PFSK-1 (cell line): ENCODE measurements around the gene DMPK.

Experiments
- FOXP2 ChIP-seq: optimal IDR thresholded peaks from 2 replicates; pipeline ENCODE3; 2011; ENCODE audit warnings: borderline replicate concordance, control low read depth, inconsistent platforms; ENCODE audit not compliant: insufficient read depth; ENCODE audit errors: extremely low read length, extremely low read depth
- POLR2AphosphoS5 ChIP-seq: IDR thresholded peaks from 2 replicates; pipeline ENCODE4 v1.6.1; 2012; ENCODE audit warnings: low read depth, mild to moderate bottlenecking, control low read depth, low read length, moderate library complexity
- SIN3A ChIP-seq: IDR thresholded peaks from 2 replicates; pipeline ENCODE4 v1.6.1; 2012; ENCODE audit warnings: mild to moderate bottlenecking, low read length, moderate library complexity, borderline replicate concordance; ENCODE audit not compliant: insufficient read depth
- TAF1 ChIP-seq: IDR thresholded peaks from 2 replicates; pipeline ENCODE4 v1.6.1; 2012; ENCODE audit warnings: low read length, control low read depth, borderline replicate concordance; ENCODE audit not compliant: insufficient read depth
- TF ChIP-seq, protein P1 (sequence below), 2 experiments: IDR thresholded peaks; 2 replicates each; pipeline versions ENCODE4 v1.6.1 to v1.8.0; 2011 to 2012; ENCODE audit warnings: low read depth in 2 of 2, low read length in 2 of 2, control low read depth in 1 of 2, inconsistent platforms in 1 of 2, mild to moderate bottlenecking in 1 of 2, moderate library complexity in 1 of 2; ENCODE audit not compliant: insufficient read depth in 1 of 2

Gene DMPK

DNA sequence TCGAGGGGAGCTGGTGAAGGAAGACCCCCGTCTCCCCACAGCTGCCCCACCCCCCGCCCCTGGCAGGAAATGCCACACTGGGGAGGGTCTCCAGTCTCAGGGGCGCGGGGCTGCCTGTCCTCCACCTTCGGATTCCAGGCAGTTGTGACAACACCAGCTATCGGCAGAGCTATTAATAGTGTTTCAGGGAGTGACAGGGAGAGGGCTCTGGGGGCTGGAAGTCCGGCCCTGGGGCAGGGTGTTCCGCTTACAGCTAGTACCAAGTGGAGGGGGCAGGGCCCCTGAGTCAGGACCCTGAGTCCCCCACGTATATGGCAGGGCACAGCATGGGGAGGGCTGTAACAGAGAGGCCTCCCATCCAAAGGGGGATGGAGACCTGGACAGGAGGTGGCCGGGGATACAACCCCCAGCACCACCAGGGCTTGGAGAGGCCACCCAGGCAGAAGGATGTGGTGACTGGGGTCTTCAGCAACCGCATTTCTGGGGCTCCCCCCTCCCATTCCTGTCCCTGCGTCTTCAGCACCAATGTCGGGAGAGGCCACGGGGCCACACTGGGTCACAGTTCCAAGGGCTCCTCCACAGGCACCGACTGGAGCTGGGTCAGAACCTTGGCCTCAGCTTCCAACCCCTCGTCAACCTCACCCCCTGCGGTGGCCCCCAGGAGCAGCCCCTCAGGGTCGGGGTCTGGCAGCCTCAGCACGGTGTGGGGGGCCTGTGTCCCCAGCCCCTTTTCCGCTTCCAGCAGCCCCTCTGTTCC, 17.2 kb downstream of the DMPK start:
- TF ChIP-seq TAF1 (no peak), SIN3A (no peak), POLR2AphosphoS5 (no peak), FOXP2 (no peak)

DNA sequence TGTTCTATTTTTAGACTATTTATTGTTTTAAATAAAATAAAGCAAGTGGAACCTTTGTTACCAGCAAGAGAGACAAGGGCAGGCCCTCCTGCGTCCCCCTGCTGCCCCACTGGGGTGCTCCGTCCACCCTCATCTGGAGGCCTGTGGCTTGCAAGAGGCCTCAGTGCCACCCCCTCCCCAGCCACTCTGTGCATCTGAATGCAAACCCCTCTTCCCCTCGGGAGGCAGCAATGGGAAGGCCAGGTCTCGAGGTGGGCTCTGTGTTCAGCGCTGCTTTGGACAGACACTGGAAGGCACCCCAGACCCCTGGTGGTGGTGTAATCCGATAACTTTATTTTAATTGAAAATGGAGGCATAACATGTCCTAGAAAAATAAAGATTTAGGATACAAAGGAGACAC, 17.8 kb downstream of the DMPK start:
- no peak for TF ChIP-seq FOXP2
- TF ChIP-seq, protein P1, sequence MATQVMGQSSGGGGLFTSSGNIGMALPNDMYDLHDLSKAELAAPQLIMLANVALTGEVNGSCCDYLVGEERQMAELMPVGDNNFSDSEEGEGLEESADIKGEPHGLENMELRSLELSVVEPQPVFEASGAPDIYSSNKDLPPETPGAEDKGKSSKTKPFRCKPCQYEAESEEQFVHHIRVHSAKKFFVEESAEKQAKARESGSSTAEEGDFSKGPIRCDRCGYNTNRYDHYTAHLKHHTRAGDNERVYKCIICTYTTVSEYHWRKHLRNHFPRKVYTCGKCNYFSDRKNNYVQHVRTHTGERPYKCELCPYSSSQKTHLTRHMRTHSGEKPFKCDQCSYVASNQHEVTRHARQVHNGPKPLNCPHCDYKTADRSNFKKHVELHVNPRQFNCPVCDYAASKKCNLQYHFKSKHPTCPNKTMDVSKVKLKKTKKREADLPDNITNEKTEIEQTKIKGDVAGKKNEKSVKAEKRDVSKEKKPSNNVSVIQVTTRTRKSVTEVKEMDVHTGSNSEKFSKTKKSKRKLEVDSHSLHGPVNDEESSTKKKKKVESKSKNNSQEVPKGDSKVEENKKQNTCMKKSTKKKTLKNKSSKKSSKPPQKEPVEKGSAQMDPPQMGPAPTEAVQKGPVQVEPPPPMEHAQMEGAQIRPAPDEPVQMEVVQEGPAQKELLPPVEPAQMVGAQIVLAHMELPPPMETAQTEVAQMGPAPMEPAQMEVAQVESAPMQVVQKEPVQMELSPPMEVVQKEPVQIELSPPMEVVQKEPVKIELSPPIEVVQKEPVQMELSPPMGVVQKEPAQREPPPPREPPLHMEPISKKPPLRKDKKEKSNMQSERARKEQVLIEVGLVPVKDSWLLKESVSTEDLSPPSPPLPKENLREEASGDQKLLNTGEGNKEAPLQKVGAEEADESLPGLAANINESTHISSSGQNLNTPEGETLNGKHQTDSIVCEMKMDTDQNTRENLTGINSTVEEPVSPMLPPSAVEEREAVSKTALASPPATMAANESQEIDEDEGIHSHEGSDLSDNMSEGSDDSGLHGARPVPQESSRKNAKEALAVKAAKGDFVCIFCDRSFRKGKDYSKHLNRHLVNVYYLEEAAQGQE (IDR thresholded peaks at IDR 0.05; ENCODE audit: insufficient read depth in 1 of 2, low read depth in 2 of 2, low read length in 2 of 2) = no peak

DNA sequence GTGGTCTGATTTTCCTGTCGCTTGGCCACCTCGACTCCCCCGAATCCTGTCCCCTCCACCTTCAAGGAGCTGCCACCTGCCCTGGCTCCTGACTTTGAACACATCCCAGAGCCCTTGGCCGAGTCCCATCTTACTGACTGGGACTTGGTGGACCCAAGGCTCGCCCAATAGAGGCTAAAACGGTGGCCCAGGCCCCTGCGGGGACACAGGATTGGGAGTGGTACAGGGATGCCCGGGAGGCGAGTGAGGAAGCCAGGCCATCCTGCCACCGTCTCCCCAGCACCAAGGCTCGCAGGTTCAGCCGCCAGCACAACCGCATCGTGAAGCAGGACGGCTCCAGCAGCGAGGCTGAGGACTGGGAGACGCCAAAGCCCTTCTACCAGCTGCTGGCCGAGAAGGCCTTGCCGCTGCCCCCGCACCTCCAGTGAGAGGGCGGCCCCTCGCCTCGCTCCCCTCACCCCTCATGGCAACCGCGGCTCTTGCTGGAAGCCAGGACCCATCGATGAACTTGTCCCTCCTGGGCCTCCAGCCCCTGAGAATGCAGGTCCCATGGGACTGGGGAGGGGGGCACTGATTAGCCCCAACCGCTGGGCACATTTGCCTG, 18.5 kb downstream of the DMPK start:
- TF ChIP-seq, protein P1 (IDR thresholded peaks at IDR 0.05; ENCODE audit: insufficient read depth in 1 of 2, low read depth in 2 of 2, low read length in 2 of 2) = no peak
- TF ChIP-seq POLR2AphosphoS5 = no peak
- no peak for TF ChIP-seq FOXP2
- TF ChIP-seq TAF1 = no peak
- no peak for TF ChIP-seq SIN3A

DNA sequence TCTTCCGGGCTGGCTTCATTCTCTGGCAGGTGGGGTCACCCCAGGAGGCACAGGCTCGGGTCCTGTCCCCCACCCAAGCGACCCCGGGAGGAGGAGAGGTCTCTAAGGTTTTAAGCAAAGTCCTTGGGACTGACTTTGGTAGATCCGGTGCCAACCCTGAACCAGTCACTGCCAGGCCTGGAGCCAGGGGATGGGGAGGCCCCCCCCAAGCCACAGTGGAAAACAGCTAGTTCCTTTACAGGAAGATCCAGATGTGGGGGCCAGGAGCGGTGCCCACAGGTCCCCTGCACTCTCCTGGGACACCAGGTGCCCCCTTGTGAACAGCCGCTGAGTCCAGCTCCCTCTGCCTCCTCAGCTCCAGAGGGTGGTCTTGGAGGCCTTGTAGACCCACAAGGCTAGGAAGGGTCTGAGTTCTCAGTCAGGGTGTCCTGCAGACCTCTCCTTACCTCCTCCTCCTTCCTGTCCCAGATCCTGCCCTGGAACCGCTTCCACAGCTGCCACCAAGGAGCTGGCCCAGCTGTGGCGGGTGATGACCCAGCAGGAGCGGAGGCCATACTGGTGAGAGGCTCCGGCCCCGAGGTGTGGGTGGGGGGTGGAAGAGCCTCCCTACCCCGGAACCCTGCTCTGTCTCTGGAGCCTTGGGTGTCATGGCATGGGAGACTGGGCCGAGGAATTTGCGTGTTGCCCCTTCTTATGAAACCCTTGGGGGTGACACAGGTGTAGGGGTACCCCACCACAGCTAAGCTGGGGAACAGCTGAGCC, 19.2 kb downstream of the DMPK start:
- TF ChIP-seq SIN3A = no peak
- TF ChIP-seq TAF1 = no peak
- TF ChIP-seq, protein P1 (IDR thresholded peaks at IDR 0.05; ENCODE audit: insufficient read depth in 1 of 2, low read depth in 2 of 2, low read length in 2 of 2) = no peak
- no peak for TF ChIP-seq POLR2AphosphoS5
- TF ChIP-seq FOXP2 = no peak

DNA sequence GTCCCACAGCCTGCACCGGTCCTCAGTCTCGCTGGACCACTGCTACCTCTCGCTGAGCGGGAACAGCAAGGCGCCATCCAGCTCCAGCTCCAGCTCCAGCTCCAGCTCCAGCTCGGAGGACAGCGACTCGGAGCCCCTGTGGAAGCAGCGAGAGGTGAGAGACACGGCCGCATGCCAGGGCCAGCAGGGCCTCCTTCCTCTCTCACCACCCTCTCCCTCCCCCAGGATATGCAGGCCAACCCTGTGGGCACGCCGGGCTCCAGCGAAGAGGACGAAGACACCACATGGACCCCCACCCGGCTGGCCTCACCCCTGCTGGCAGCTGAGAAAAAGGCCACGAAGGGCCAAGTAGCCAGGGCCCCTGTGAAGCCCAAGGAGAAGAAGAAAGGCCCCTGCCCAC, 20.6 kb downstream of the DMPK start:
- no peak for TF ChIP-seq POLR2AphosphoS5
- TF ChIP-seq FOXP2 = no peak
- TF ChIP-seq, protein P1 (IDR thresholded peaks at IDR 0.05; ENCODE audit: insufficient read depth in 1 of 2, low read depth in 2 of 2, low read length in 2 of 2) = no peak
- TF ChIP-seq TAF1 = no peak
- TF ChIP-seq SIN3A = no peak
